Measurements from ENCODE around the gene TMC8.
A peak's percentile ranks its signal among the peaks of the same experiment; 100 is the strongest.

The TMC8 gene

GRCh38 chr17:78120537-78120936 is 10.0 kb upstream of the TMC8 start:
- Histone ChIP-seq H3K9ac (ENCODE audit: low read length) (no peak overlapping the region), H3K4me3 (ENCODE audit: low read depth, low read length, poor library complexity, severe bottlenecking) (no peak overlapping the region)

DNA sequence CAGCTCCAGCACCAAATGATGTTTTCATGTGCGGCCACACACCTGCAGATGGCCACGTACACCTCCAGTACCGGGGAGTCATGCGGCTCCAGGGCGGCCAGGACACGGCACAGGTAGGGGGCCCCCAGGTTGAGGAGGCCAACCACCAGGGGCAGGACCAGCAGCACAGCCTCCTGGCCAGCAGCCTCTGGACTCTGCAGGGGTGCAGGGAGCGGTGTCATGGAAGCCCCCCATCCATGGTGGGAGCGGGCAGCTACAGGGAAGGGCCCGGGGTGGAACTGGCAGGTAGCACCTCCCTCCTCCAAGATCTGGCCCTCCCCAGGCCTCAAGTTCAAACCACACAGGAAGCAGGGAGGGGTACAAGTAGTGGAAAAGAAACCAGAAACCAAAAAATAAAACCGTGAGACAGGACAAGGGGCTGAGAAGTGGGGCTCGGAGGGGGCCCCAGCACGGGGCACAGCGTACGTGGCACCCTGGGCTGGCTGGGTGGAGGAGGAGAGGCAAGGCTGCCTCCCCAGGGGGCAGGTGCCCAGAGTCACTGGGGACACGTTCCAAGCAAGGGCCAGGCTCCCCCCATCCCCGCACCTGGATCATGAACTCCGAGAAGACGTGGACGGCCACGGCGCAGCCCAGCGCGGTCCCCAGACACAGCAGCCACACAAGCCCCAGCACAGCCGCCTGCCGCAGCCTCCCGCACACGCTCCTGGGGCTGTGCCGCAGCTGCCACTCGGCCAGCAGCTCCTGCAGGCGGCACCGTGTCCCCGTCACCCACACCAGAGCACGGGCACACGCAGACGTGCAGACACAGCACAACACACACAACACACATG is 9.4 kb upstream of the TMC8 start:
- Histone ChIP-seq H3K4me3 (ENCODE audit: low read depth, low read length, poor library complexity, severe bottlenecking) (peak overlapping the region; percentile 20), H4K20me1 (ENCODE audit: insufficient read depth, low read length) (no peaks in the 10 kb centered on the region)

More at GRCh38 chr17:78120537-78120936, 10.0 kb upstream of the TMC8 start:
- Histone ChIP-seq H3K4me1 (ENCODE audit: insufficient read depth, low read length, severe bottlenecking) (peaks cover 44% of the 10 kb centered on the region), H3K36me3 (ENCODE audit: insufficient read depth, low read length) (peaks cover 42% of the 10 kb centered on the region), H4K20me1 (ENCODE audit: insufficient read depth, low read length) (no peaks in the 10 kb centered on the region), H2AFZ (ENCODE audit: low read length) (no peak overlapping the region), H3K9me2 (ENCODE audit: low read depth, low read length) (no peaks in the 10 kb centered on the region), H3K27me3 (ENCODE audit: insufficient read depth, low read length) (no peaks in the 10 kb centered on the region), H3K79me2 (ENCODE audit: insufficient read depth, low read length) (no peaks in the 10 kb centered on the region), H3F3A (ENCODE audit: insufficient read depth, low read length) (no peaks in the 10 kb centered on the region), H3K4me2 (ENCODE audit: low read length) (no peak overlapping the region), H3K27ac (ENCODE audit: low read depth, low read length, poor library complexity, severe bottlenecking) (no peak overlapping the region), H3K9me3 (ENCODE audit: low read length) (no peaks in the 10 kb centered on the region)
- TF ChIP-seq EZH2 (IDR thresholded peaks at IDR 0.05; ENCODE audit: borderline replicate concordance, low read length): no peak
- TF ChIP-seq CTCF (IDR thresholded peaks at IDR 0.05; ENCODE audit: low read length): no peak

DNA sequence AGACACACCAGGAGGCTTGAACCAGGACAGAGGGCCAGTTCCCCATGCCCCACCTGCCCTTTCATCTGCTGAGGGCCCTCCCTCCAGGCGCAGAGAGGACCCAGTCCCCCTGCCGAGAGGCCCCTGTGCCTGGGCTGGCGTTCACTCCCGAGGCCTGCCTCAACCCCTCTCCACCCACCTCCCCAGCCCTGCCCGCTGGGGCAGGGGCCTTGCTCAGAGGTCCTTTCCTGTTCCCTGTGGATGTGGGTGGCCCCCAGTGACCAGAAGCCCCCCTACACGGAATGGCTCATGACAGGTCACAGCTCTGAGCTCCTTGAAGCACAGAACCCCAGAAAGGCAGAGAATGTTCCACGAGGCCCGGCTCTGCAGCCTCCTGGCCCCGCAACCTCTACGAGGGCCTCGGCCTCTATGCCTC is 8.8 kb upstream of the TMC8 start:
- H3K4me3 ChIP-seq (ENCODE audit: low read depth, low read length, poor library complexity, severe bottlenecking): peak overlapping the region; percentile 20
- H3K27ac ChIP-seq (ENCODE audit: low read depth, low read length, poor library complexity, severe bottlenecking): peak overlapping the region; percentile 50
- peak overlapping the region; percentile 34 for H3K4me2 ChIP-seq (ENCODE audit: low read length)
- H3K9me2 ChIP-seq (ENCODE audit: low read depth, low read length): no peaks in the 10 kb centered on the region
- H3K4me1 ChIP-seq (ENCODE audit: insufficient read depth, low read length, severe bottlenecking): peaks cover 57% of the 10 kb centered on the region
- no peak for TF ChIP-seq EZH2 (IDR thresholded peaks at IDR 0.05; ENCODE audit: borderline replicate concordance, low read length)
- no peak for TF ChIP-seq CTCF (IDR thresholded peaks at IDR 0.05; ENCODE audit: low read length)
- no peaks in the 10 kb centered on the region for H3K9me3 ChIP-seq (ENCODE audit: low read length)
- H3K9ac ChIP-seq (ENCODE audit: low read length): peak overlapping the region; percentile 6; the same call in 1 of the 2 replicates
- H4K20me1 ChIP-seq (ENCODE audit: insufficient read depth, low read length): no peaks in the 10 kb centered on the region
- H3K27me3 ChIP-seq (ENCODE audit: insufficient read depth, low read length): no peaks in the 10 kb centered on the region
- H3K36me3 ChIP-seq (ENCODE audit: insufficient read depth, low read length): peaks cover 40% of the 10 kb centered on the region
- no peaks in the 10 kb centered on the region for H3F3A ChIP-seq (ENCODE audit: insufficient read depth, low read length)
- no peak overlapping the region for H2AFZ ChIP-seq (ENCODE audit: low read length)
- no peaks in the 10 kb centered on the region for H3K79me2 ChIP-seq (ENCODE audit: insufficient read depth, low read length)

More for the DNA sequence above, 9.4 kb upstream of the TMC8 start:
- Histone ChIP-seq H3K9me2 (ENCODE audit: low read depth, low read length) (no peaks in the 10 kb centered on the region), H3K4me2 (ENCODE audit: low read length) (peak overlapping the region; percentile 34), H3F3A (ENCODE audit: insufficient read depth, low read length) (no peaks in the 10 kb centered on the region), H2AFZ (ENCODE audit: low read length) (no peak overlapping the region), H3K79me2 (ENCODE audit: insufficient read depth, low read length) (no peaks in the 10 kb centered on the region), H3K36me3 (ENCODE audit: insufficient read depth, low read length) (peaks cover 42% of the 10 kb centered on the region), H3K9me3 (ENCODE audit: low read length) (no peaks in the 10 kb centered on the region), H3K27ac (ENCODE audit: low read depth, low read length, poor library complexity, severe bottlenecking) (peak overlapping the region; percentile 50), H3K27me3 (ENCODE audit: insufficient read depth, low read length) (no peaks in the 10 kb centered on the region), H3K4me1 (ENCODE audit: insufficient read depth, low read length, severe bottlenecking) (peaks cover 51% of the 10 kb centered on the region), H3K9ac (ENCODE audit: low read length) (peak overlapping the region; percentile 6; the same call in 1 of the 2 replicates)
- TF ChIP-seq EZH2 (IDR thresholded peaks at IDR 0.05; ENCODE audit: borderline replicate concordance, low read length): no peak
- TF ChIP-seq CTCF (IDR thresholded peaks at IDR 0.05; ENCODE audit: low read length): no peak

Data from OCI-LY1 (cell line).